Lung (tissue), 12 donors: Measurements from ENCODE around the gene CCDC137. TPM values are rescaled to one million over a fixed set of nuclear protein-coding genes. Genes with fewer than 3 reads are reported as not detected.

Source experiments
- ATAC-seq: fragments of 200-7000 bp; cut with Tn5 transposase; one replicate; pipeline ENCODE4 v1.9.1; 2020; ENCODE audit warnings: moderate number of reproducible peaks; ENCODE audit not compliant: insufficient read depth, low FRiP score
- DNase-seq, 3 donors: peaks; one replicate each; pipeline ENCODE4 v3.0.0-alpha.2; 2013 to 2017
- H3K27ac ChIP-seq, 2 donors: one replicate each; pipeline ENCODE4 v1.5.1; 2013; ENCODE audit warnings: mild to moderate bottlenecking in 2 of 2, moderate library complexity in 2 of 2, control low read depth in 1 of 2, inconsistent platforms in 1 of 2, low read depth in 1 of 2, low read length in 1 of 2
- H3K27me3 ChIP-seq, 3 donors: one replicate each; pipeline ENCODE4 v1.5.1; 2013; ENCODE audit warnings: low read length in 2 of 3; ENCODE audit not compliant: control insufficient read depth in 3 of 3, insufficient read depth in 3 of 3
- H3K36me3 ChIP-seq, 4 donors: one replicate each; pipeline ENCODE4 v1.5.1; 2013; ENCODE audit warnings: low read length in 4 of 4, mild to moderate bottlenecking in 1 of 4, moderate library complexity in 1 of 4; ENCODE audit not compliant: control insufficient read depth in 4 of 4, insufficient read depth in 4 of 4
- H3K4me1 ChIP-seq, 5 donors: one replicate each; pipeline ENCODE4 v1.5.1; 2013; ENCODE audit warnings: low read length in 5 of 5, mild to moderate bottlenecking in 2 of 5, moderate library complexity in 1 of 5; ENCODE audit not compliant: control insufficient read depth in 5 of 5, insufficient read depth in 5 of 5
- H3K4me3 ChIP-seq: one replicate; pipeline ENCODE4 v1.5.1; 2013; ENCODE audit warnings: mild to moderate bottlenecking, control low read depth, moderate library complexity
- H3K9ac ChIP-seq, 2 donors: one replicate each; pipeline ENCODE4 v1.5.1; 2013; ENCODE audit warnings: low read length in 2 of 2, control low read depth in 1 of 2; ENCODE audit not compliant: insufficient read depth in 1 of 2
- H3K9me3 ChIP-seq, 4 donors: one replicate each; pipeline ENCODE4 v1.5.1; 2013; ENCODE audit warnings: low read length in 3 of 4, mild to moderate bottlenecking in 1 of 4, moderate library complexity in 1 of 4; ENCODE audit not compliant: control insufficient read depth in 4 of 4, insufficient read depth in 3 of 4
- WGBS, 2 donors: extraction: QIAGEN DNeasy Blood & Tissue Kit; methylation state at CpG; one replicate each; pipeline ENCODE4 v1.1.7; 2013; 5-methylcytosine and 5-hydroxymethylcytosine counted together
- polyA plus RNA-seq, 2 donors: library from polyadenylated mRNA; stranded (reverse); fragments of 200-250 nt; gene quantifications; one replicate each; pipeline ENCODE4 v1.2.1, GENCODE V29; 2013
- total RNA-seq, 2 donors: library from RNA; depleted of rRNA in 1 of 2; stranded (reverse); fragments of >200 nt in 1 of 2; gene quantifications; one replicate each; pipeline ENCODE4 v1.2.1, GENCODE V29; 2014 to 2021
- TF ChIP-seq, protein P1 (sequence below): IDR thresholded peaks from 2 replicates; pipeline ENCODE4 v1.5.1; 2012; ENCODE audit warnings: mild to moderate bottlenecking; ENCODE audit errors: control extremely low read depth, extremely low read depth
- donor health status: control.
- donor health status: control.
- donor health status: Bipolar disorder and iron deficiency.
- donor health status: healthy.
- donor health status: DM: yes; HTN: yes; CAD: no.

CCDC137 gene
- total and polyA plus RNA-seq, 4 donors, result 10.2 to 23.6 (median 16.7) TPM

- Histone ChIP-seq H3K4me3 (no peak overlapping the region), H3K27ac (no peak overlapping the region), H3K36me3 (peaks cover 0 to 15% (median 4%) of the 10 kb centered on the region in 4 donors), H3K27me3 (no peaks in the 10 kb centered on the region), H3K9ac (no peak overlapping the region), H3K4me1 (peaks cover 0 to 24% (median 5%) of the 10 kb centered on the region in 5 donors), H3K9me3 (no peaks in the 10 kb centered on the region)
- WGBS, 2 donors, result 83 to 88% methylated on average over 17 of the region's 17 CpGs
- TF ChIP-seq, protein P1, sequence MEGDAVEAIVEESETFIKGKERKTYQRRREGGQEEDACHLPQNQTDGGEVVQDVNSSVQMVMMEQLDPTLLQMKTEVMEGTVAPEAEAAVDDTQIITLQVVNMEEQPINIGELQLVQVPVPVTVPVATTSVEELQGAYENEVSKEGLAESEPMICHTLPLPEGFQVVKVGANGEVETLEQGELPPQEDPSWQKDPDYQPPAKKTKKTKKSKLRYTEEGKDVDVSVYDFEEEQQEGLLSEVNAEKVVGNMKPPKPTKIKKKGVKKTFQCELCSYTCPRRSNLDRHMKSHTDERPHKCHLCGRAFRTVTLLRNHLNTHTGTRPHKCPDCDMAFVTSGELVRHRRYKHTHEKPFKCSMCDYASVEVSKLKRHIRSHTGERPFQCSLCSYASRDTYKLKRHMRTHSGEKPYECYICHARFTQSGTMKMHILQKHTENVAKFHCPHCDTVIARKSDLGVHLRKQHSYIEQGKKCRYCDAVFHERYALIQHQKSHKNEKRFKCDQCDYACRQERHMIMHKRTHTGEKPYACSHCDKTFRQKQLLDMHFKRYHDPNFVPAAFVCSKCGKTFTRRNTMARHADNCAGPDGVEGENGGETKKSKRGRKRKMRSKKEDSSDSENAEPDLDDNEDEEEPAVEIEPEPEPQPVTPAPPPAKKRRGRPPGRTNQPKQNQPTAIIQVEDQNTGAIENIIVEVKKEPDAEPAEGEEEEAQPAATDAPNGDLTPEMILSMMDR, result no peak
- DNase-seq (no peak), ATAC-seq (no peak)
These were observed 15.1 kb downstream of the CCDC137 start for GRCh38 chr17:81681672-81682071.

DNA sequence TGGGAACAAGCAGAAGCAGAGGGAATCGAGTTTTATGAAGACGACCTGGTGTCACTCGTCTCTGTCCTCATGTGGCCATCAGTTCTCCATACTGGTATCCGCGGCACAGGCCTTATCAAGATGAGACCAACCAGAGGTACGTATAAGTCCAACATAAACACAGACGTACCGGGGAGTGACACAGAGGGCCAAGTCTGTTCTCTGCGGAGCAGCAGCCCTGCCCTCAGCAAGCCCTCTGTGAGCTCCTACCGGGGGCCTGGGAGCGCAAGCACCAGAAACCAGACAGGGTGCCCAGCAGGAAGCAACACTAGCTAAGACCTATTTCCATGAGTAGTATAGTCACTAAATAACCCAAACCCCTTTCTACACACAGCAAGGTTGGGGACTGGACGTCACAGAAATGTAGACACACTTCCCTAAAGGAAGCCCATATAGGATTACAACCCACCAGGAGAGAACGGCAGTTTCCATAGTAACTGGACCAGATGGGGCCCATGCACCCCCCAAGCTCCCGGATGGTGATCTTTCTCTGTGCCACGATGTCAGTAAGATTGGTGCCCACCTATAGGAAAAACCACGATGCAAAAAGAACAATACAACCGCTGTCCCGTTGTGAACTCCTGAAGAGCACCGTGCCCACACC lies 16.1 kb downstream of the CCDC137 start:
- WGBS, 2 donors, result 39 to 43% methylated on average over 19 of the region's 19 CpGs
- no peak for ATAC-seq
- no peak for DNase-seq
- Histone ChIP-seq H3K4me1 (peaks cover 0 to 24% (median 5%) of the 10 kb centered on the region in 5 donors), H3K4me3 (peak overlapping the region; percentile 91), H3K9ac (peak overlapping the region; percentile 57 to 81), H3K36me3 (peaks cover 0 to 25% (median 4%) of the 10 kb centered on the region in 4 donors), H3K27me3 (no peaks in the 10 kb centered on the region), H3K9me3 (no peaks in the 10 kb centered on the region), H3K27ac (no peak overlapping the region)
- TF ChIP-seq, protein P1, result no peak

DNA sequence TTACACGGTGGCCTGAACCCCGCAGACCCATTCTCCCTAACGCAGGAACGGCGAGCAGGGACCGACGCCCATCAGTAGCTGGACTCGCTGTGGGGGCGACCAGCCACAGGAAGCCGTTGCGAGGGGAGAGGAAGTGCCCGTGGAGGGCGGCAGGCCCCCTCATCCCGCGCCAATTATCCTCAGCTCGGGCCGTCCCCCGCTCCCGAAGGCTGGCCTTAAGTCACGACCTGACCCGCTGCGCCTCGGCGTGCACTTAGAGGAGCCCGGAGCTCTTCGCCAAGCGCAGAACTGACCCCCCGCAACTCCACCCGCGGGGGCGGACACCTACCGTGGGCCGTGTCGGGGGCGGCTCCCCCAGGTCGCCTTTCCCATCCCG lies 16.7 kb downstream of the CCDC137 start:
- peak overlapping the region; percentile 57 to 81 for H3K9ac ChIP-seq
- TF ChIP-seq, protein P1, result no peak
- WGBS, 2 donors, result 0 to 1% methylated on average over 32 to 37 of the region's 37 CpGs
- H3K27me3 ChIP-seq, result no peaks in the 10 kb centered on the region
- H3K9me3 ChIP-seq, result no peaks in the 10 kb centered on the region
- no peak for DNase-seq
- H3K4me3 ChIP-seq, result peak overlapping the region; percentile 91
- H3K36me3 ChIP-seq, result peaks cover 0 to 30% (median 6%) of the 10 kb centered on the region in 4 donors
- H3K4me1 ChIP-seq, result peaks cover 0 to 24% (median 5%) of the 10 kb centered on the region in 5 donors
- H3K27ac ChIP-seq, result peak overlapping the region; percentile 58 to 76
- no peak for ATAC-seq
